ENCODE measurements around the gene EGR2. TPM values are rescaled to one million over a fixed set of nuclear protein-coding genes. Genes with fewer than 3 reads are reported as not detected.
A peak's percentile ranks its signal among the peaks of the same experiment; 100 is the strongest.
"Not testable (repeated sequence)": the region's sequence is repeated elsewhere in the genome, so short reads cannot be mapped to it uniquely, and the experiment has no call there.

The EGR2 gene
- total and polyA plus RNA-seq, 4 donors: 2.2 to 12.0 (median 3.3) TPM

GRCh38 chr10:62784537-62784936 lies 31.6 kb downstream of the EGR2 start:
- not testable (repeated sequence) for H3K4me3 ChIP-seq (ENCODE audit: low read depth, low read length); DNase-seq (ENCODE audit: low read depth in 4 of 6, low spot score in 6 of 6); H3K9me3 ChIP-seq (ENCODE audit: control insufficient read depth, insufficient read depth, low read length); H3K27me3 ChIP-seq (ENCODE audit: control insufficient read depth, insufficient read depth, low read length); H3K36me3 ChIP-seq (ENCODE audit: control insufficient read depth, insufficient read depth, low read length); H3K27ac ChIP-seq (ENCODE audit: low read depth, low read length); H3K4me1 ChIP-seq (ENCODE audit: control insufficient read depth, insufficient read depth, low read length)
- 94% methylated on average over 2 of the region's 3 CpGs for WGBS (ENCODE audit: insufficient coverage)

- H3K36me3 ChIP-seq (ENCODE audit: control insufficient read depth, insufficient read depth, low read length): no peaks in the 10 kb centered on the region
- DNase-seq (ENCODE audit: low read depth in 4 of 6, low spot score in 6 of 6): no peak
- no peak overlapping the region for H3K27ac ChIP-seq (ENCODE audit: low read depth, low read length)
- H3K4me1 ChIP-seq (ENCODE audit: control insufficient read depth, insufficient read depth, low read length): no peaks in the 10 kb centered on the region
- no peaks in the 10 kb centered on the region for H3K9me3 ChIP-seq (ENCODE audit: control insufficient read depth, insufficient read depth, low read length)
- peaks cover 2% of the 10 kb centered on the region for H3K27me3 ChIP-seq (ENCODE audit: control insufficient read depth, insufficient read depth, low read length)
- no peak overlapping the region for H3K4me3 ChIP-seq (ENCODE audit: low read depth, low read length)
- no CpG with 5 or more reads among the region's 5 CpGs for WGBS (ENCODE audit: insufficient coverage)
Observed at GRCh38 chr10:62779487-62780248, 36.5 kb downstream of the EGR2 start.

GRCh38 chr10:62778125-62778524 lies 38.0 kb downstream of the EGR2 start:
- Histone ChIP-seq H3K4me1 (ENCODE audit: control insufficient read depth, insufficient read depth, low read length) (no peaks in the 10 kb centered on the region), H3K36me3 (ENCODE audit: control insufficient read depth, insufficient read depth, low read length) (no peaks in the 10 kb centered on the region), H3K27ac (ENCODE audit: low read depth, low read length) (no peak overlapping the region), H3K27me3 (ENCODE audit: control insufficient read depth, insufficient read depth, low read length) (peaks cover 2% of the 10 kb centered on the region), H3K4me3 (ENCODE audit: low read depth, low read length) (no peak overlapping the region), H3K9me3 (ENCODE audit: control insufficient read depth, insufficient read depth, low read length) (peaks cover 2% of the 10 kb centered on the region)
- no CpG with 5 or more reads among the region's 2 CpGs for WGBS (ENCODE audit: insufficient coverage)
- DNase-seq (ENCODE audit: low read depth in 4 of 6, low spot score in 6 of 6): no peak

GRCh38 chr10:62772186-62772974 lies 43.8 kb downstream of the EGR2 start:
- Histone ChIP-seq H3K27ac (ENCODE audit: low read depth, low read length) (peak overlapping the region; percentile 8), H3K4me1 (ENCODE audit: control insufficient read depth, insufficient read depth, low read length) (peaks cover 4% of the 10 kb centered on the region), H3K4me3 (ENCODE audit: low read depth, low read length) (no peak overlapping the region), H3K9me3 (ENCODE audit: control insufficient read depth, insufficient read depth, low read length) (peaks cover 2% of the 10 kb centered on the region), H3K36me3 (ENCODE audit: control insufficient read depth, insufficient read depth, low read length) (no peaks in the 10 kb centered on the region), H3K27me3 (ENCODE audit: control insufficient read depth, insufficient read depth, low read length) (peaks cover 2% of the 10 kb centered on the region)
- 36% methylated on average over 4 of the region's 7 CpGs for WGBS (ENCODE audit: insufficient coverage)
- DNase-seq (ENCODE audit: low read depth in 4 of 6, low spot score in 6 of 6): peak in 4 of 6 donors; percentile 4 to 54 (median 17)

- H3K4me1 ChIP-seq (ENCODE audit: control insufficient read depth, insufficient read depth, low read length): peaks cover 4% of the 10 kb centered on the region
- DNase-seq (ENCODE audit: low read depth in 4 of 6, low spot score in 6 of 6): no peak
- H3K27ac ChIP-seq (ENCODE audit: low read depth, low read length): no peak overlapping the region
- no peak overlapping the region for H3K4me3 ChIP-seq (ENCODE audit: low read depth, low read length)
- H3K36me3 ChIP-seq (ENCODE audit: control insufficient read depth, insufficient read depth, low read length): no peaks in the 10 kb centered on the region
- H3K9me3 ChIP-seq (ENCODE audit: control insufficient read depth, insufficient read depth, low read length): peaks cover 2% of the 10 kb centered on the region
- WGBS (ENCODE audit: insufficient coverage): no CpG with 5 or more reads among the region's 1 CpG
- H3K27me3 ChIP-seq (ENCODE audit: control insufficient read depth, insufficient read depth, low read length): no peaks in the 10 kb centered on the region
Observed at GRCh38 chr10:62769574-62770242, 46.5 kb downstream of the EGR2 start.

GRCh38 chr10:62766386-62766785 lies 49.8 kb downstream of the EGR2 start:
- no peaks in the 10 kb centered on the region for H3K27me3 ChIP-seq (ENCODE audit: control insufficient read depth, insufficient read depth, low read length)
- no peaks in the 10 kb centered on the region for H3K9me3 ChIP-seq (ENCODE audit: control insufficient read depth, insufficient read depth, low read length)
- H3K4me3 ChIP-seq (ENCODE audit: low read depth, low read length): no peak overlapping the region
- WGBS (ENCODE audit: insufficient coverage): 90% methylated on average over 2 of the region's 3 CpGs
- no peak overlapping the region for H3K27ac ChIP-seq (ENCODE audit: low read depth, low read length)
- no peaks in the 10 kb centered on the region for H3K36me3 ChIP-seq (ENCODE audit: control insufficient read depth, insufficient read depth, low read length)
- DNase-seq (ENCODE audit: low read depth in 4 of 6, low spot score in 6 of 6): no peak
- H3K4me1 ChIP-seq (ENCODE audit: control insufficient read depth, insufficient read depth, low read length): no peaks in the 10 kb centered on the region

- no CpG with 5 or more reads among the region's 2 CpGs for WGBS (ENCODE audit: insufficient coverage)
- no peaks in the 10 kb centered on the region for H3K4me1 ChIP-seq (ENCODE audit: control insufficient read depth, insufficient read depth, low read length)
Observed at GRCh38 chr10:62765726-62766125, 50.4 kb downstream of the EGR2 start.

GRCh38 chr10:62764011-62764410 lies 52.2 kb downstream of the EGR2 start:
- DNase-seq (ENCODE audit: low read depth in 4 of 6, low spot score in 6 of 6): no peak
- Histone ChIP-seq H3K4me3 (ENCODE audit: low read depth, low read length) (no peak overlapping the region), H3K27ac (ENCODE audit: low read depth, low read length) (no peak overlapping the region), H3K4me1 (ENCODE audit: control insufficient read depth, insufficient read depth, low read length) (no peaks in the 10 kb centered on the region), H3K27me3 (ENCODE audit: control insufficient read depth, insufficient read depth, low read length) (no peaks in the 10 kb centered on the region), H3K36me3 (ENCODE audit: control insufficient read depth, insufficient read depth, low read length) (no peaks in the 10 kb centered on the region), H3K9me3 (ENCODE audit: control insufficient read depth, insufficient read depth, low read length) (no peaks in the 10 kb centered on the region)
- WGBS (ENCODE audit: insufficient coverage): 100% methylated on average over 2 of the region's 4 CpGs

More at GRCh38 chr10:62765726-62766125, 50.4 kb downstream of the EGR2 start:
- Histone ChIP-seq H3K9me3 (ENCODE audit: control insufficient read depth, insufficient read depth, low read length) (no peaks in the 10 kb centered on the region), H3K36me3 (ENCODE audit: control insufficient read depth, insufficient read depth, low read length) (no peaks in the 10 kb centered on the region), H3K4me3 (ENCODE audit: low read depth, low read length) (no peak overlapping the region), H3K27ac (ENCODE audit: low read depth, low read length) (no peak overlapping the region), H3K27me3 (ENCODE audit: control insufficient read depth, insufficient read depth, low read length) (no peaks in the 10 kb centered on the region)
- no peak for DNase-seq (ENCODE audit: low read depth in 4 of 6, low spot score in 6 of 6)

GRCh38 chr10:62763155-62763554 lies 53.0 kb downstream of the EGR2 start:
- no peaks in the 10 kb centered on the region for H3K36me3 ChIP-seq (ENCODE audit: control insufficient read depth, insufficient read depth, low read length)
- DNase-seq (ENCODE audit: low read depth in 4 of 6, low spot score in 6 of 6): no peak
- H3K4me3 ChIP-seq (ENCODE audit: low read depth, low read length): no peak overlapping the region
- no peak overlapping the region for H3K27ac ChIP-seq (ENCODE audit: low read depth, low read length)
- no peaks in the 10 kb centered on the region for H3K9me3 ChIP-seq (ENCODE audit: control insufficient read depth, insufficient read depth, low read length)
- no peaks in the 10 kb centered on the region for H3K4me1 ChIP-seq (ENCODE audit: control insufficient read depth, insufficient read depth, low read length)
- H3K27me3 ChIP-seq (ENCODE audit: control insufficient read depth, insufficient read depth, low read length): no peaks in the 10 kb centered on the region
- WGBS (ENCODE audit: insufficient coverage): 87% methylated on average over 4 of the region's 4 CpGs
